GM19043 (cell line): Measurements from ENCODE around the gene CPNE5.
"Not testable (repeated sequence)": the region's sequence is repeated elsewhere in the genome, so short reads cannot be mapped to it uniquely, and the experiment has no call there.

Experiments used
- ATAC-seq: cut with Tn5 transposase; IDR thresholded peaks from one replicate; pipeline ENCODE4 v1.9.1; 2021; ENCODE audit warnings: low read depth; ENCODE audit not compliant: unreplicated experiment

The CPNE5 gene

DNA sequence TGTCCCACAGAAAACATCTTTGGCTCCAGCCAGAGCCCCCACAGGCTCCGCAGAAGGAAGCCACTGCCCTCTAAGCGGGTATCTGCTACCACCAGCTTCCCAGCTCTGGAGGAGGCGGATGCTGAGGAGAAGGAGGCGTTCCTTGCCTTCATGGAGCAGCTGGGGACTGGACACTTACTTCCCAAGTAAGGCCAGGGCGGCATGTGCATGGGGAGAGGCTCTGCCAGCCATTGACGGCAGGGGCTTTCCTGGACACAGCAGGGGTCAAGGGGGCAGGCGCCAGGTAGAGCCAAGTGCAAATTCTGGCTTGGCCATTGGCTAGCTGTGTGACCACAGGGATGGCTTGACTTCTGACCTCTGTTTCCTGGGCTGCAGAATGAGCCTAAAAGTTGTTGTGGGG lies 123.8 kb downstream of the CPNE5 start:
- ATAC-seq = no peak

DNA sequence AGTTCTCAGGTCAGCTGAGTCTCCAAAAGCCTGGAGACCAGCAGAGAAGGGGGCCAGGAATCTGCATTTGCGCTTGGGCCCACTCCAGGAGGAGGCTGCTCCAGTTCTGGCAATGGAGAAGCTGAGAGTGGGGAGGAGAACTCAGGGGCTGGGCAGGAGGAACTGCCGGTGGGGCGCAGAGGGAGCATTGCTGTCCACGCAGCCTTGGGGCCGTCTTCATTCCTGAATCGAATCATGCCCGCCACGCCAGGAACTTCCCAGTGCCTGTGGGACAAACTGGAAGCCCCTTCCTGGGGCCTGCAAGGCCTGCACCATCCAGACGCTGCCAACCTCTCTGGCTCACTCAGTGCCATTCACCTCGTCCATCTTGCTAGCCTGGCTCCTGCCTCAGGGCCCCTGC lies 124.7 kb downstream of the CPNE5 start:
- ATAC-seq = no peak

DNA sequence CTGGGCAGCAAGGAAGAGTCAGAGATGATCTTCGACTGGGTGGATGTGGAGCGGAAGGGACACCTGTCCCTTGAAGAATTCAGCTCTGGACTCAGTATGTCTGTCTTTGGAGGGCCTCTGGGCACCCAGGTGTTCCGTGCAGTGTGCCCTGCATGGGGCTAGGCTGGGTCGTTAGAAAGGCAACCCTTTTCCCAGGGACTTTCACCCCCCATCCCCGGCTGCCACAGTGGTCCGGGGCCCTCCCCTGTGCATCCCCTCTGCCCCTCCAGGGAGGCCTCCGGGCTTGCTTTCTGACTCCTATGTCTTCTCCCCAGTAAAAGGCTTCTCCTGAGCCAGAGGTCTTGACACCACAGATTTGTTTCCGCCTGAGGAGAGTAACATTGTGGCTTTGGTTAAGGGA lies 125.4 kb downstream of the CPNE5 start:
- no peak for ATAC-seq

DNA sequence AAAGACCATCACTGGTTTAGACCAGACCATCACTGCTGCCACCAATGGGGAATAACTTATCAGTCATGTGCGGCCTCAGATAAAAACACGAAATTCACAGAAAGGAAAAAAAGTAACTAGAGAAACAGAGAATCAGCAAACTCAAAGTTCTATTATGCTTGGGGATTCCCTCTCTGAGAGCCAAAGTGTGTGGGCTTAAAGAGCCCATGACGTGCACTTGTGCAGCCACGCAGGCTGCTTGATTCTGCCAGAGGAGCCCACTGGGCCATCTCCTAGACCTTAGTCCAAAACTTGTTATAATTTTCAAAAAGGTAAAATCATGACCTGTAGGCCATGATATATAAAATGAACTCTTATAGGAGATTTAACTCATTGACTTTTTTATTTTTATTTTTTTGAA lies 126.4 kb downstream of the CPNE5 start:
- ATAC-seq = no peak

DNA sequence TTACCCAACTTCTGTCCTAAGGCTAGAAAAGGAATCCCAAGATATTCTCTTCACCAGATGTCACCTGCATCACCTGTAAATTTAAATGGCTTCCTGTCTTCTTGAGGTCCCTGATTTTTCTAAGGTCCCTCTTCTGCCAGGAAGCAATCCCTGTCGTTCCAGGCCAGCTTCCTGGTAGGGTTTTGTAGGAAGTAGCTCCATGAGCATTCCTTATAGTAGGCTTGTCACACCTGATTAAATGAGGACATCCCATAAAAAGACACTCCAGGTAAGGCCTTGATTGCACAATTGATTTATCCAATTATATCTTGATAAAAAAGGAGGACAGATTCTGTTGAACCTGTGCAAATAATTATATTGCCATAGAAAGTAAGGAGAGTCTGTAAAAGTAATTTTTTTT lies 132.9 kb downstream of the CPNE5 start:
- no peak for ATAC-seq

DNA sequence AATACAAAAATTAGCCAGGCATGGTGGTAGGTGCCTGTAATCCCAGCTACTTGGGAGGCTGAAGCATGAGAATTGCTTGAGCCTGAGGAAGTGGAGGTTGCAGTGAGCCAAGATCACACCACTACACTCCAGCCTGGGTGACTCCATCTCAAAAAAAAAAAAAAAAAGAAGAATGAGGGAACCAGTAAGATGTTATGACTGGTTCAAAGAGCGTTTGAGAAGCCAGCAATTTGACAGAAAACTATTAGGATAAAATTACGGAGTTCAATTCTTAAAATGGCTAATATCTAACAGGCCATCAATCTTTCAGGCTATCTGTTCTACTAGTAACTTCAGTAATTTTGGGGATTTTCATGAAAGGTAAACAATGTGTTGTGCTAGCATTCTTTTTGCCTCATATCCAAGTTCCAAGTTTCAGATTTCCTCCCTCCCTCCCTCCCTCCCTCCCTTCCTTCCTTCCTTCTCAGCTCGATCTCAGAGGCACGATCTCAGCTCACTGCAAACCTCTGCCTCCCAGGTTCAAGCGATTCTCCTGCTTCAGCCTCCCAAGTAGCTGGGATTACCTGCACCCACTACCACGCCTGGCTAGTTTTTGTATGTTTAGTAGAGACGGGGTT lies 134.2 kb downstream of the CPNE5 start:
- not testable (repeated sequence) for ATAC-seq

DNA sequence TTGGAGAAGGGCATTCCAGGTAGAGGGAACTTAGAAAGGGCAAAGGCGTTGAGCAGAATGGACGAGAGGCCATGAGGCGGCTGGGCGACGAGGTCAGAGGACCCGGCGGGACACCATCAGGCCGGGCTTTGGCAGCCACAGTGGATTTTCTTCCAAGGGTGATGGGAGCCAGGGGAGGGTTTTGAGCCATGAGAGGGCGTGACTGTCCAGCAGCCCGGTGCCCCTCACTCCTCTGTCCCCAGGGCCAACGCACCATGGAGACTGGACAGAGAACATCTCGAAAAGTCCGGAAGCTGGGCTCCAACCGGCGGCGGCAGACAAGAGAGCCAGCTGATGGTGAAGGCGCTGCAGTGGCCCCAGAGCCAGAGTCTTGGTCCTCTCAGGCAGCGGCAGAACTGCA lies 135.3 kb downstream of the CPNE5 start:
- no peak for ATAC-seq

DNA sequence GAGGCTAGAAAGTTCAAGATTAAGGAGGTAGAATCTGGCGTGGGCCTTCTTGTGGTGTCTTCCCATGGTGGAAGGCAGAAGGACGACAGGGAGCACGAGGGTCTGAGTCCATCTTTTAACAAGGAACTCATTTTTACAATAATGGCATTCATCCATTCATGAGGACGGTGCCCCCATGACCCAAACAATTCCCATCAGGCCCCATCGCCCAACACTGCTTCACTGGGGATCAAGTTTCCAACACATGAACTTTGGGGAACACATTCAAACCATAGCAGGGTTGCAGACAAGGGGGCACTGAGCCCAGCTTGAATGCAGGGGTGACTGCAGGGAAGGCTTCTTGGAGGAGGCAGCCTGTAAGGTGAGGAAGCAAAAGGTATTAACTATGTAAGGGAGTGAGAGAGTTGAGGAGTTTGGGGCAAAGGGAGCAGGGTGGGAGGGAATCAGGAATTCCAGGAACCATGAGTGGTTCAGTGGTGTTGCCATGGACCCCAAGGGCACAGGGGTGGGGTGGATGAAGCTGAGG lies 136.1 kb downstream of the CPNE5 start:
- no peak for ATAC-seq

DNA sequence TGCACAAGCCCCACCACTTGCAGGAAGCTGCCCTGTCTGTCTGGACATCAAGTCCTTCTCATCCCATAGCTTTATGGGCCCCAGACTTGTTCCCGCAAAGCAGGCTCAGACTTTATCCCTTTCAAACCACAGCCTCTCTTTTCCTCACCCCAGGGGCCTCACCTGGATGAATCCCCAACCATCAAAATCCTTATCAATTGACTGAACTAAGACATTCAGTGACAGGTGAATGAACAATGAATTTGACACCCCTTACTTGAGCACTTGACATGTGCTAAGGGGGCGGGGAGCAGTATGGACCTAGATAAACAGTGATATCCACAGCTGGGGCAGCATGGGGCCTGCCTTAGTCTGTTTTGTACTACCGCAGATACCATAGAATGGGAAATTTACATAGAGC lies 136.6 kb downstream of the CPNE5 start:
- ATAC-seq = no peak

DNA sequence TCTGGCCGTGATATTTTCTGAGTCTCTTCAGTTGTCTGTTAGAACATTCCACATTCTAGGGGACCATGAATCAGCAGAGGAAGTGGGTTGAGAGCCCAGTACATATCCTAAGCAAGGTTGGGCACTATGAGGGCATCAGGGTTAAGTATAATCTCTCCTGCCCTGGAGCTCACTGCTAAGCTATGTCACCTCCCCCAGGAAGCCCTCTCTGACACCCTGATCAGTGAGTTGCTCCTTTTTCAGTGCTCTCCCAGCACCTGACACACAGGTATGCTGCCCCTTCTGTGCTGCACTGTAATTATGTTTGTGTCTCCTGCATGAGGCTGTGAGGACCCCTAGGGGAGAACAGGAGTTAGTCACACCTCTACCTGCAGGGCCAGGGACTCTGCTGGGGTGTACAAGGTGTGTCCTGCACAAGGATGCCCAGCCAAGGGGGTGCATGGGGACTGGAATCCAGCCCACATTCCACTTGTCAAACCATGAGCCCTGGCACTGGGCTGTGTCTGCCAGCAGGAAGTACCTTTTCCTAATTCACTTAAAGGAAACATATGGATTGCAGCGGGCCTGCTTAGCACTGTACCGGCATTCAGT lies 137.7 kb downstream of the CPNE5 start:
- ATAC-seq = no peak

DNA sequence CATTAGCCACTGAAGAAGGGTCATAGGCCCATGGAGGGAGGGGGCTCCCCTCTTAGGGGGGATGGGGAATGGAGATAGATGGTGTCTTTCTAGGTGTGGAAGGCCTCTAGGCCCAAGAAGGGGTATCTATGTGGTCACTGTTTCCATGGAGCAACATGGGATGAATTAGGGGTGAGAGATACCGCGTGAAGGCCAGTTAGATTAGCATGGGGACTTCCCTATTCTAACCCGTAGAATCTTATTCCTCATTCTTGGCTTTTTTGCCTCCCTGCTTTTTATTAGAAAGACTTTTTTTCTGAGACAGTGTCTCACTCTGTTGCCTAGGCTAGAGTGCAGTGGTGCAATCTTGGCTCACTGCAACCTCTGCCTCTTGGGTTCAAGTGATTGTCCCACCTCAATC lies 138.4 kb downstream of the CPNE5 start:
- ATAC-seq = no peak

DNA sequence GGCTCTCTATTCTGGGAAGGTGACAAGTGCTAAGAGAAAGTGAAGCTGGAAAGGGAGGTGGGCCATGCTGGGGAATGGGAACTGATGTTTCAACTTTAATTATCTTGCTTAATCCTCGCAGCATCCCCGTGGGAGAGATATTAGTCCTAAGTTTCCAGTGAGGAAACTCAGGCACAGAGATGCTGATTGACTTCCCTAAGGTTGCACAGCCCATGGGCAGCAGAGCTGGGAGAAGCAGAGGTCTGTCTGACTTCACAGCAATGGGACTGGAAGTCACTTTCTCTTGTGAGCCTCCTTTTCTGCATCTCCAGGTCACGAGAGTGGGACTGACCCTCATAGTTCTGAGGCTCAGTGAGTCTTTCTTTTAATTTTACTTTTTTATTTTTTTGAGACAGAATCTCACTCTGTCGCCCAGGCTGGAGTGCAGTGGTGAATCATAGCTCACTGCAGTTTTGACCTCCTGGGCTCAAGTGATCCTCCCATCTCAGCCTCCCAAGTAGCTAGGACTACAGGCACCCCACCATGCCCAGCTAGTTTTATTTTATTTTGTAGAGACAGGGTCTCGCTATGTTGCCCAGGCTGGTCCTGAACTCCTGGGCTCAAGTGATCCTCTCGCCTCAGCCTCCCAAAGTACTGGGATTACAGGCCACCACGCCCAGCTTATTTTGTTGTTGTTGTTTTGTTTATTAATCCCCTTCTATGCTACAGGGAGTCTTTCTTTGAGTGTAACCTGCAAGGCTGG lies 139.0 kb downstream of the CPNE5 start:
- no peak for ATAC-seq

DNA sequence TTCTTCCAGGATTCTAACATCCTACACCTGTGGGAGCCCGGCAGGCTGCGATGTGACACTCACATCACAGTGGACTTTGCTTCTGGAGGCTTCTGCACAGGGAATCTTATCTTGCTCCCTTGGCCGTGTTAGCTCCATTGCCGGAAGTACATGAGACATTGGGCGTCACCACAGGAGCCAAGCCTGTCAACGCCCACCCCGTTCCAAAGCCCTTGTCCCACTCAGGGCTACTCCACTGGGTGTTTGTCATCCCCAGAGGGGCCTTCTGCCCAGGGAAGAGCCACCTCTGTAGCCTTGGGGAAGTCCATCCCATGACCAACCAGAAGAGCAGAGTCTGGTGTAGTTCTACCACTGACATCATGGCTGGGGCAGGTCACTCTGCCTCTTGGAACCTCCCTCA lies 139.9 kb downstream of the CPNE5 start:
- ATAC-seq = no peak

DNA sequence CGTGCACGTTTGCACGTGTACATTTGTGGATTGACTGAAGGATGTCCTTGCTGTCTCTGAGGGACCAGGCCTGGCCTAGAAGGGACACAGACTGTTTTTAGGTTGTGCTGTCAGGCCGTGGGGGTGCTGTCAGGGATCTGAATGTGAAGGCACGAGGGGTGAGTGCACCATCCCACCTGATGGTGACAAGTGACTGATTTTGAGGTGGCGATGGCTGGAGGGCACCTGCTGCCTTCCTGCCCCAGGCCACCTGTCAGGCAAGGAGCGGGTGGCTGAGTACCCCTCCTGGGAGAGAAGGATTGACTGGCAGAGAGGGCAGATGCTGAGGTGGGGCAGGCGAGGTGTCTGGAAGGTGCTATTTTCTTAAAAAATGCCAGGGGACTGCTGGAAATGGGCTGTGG lies 140.4 kb downstream of the CPNE5 start:
- no peak for ATAC-seq

DNA sequence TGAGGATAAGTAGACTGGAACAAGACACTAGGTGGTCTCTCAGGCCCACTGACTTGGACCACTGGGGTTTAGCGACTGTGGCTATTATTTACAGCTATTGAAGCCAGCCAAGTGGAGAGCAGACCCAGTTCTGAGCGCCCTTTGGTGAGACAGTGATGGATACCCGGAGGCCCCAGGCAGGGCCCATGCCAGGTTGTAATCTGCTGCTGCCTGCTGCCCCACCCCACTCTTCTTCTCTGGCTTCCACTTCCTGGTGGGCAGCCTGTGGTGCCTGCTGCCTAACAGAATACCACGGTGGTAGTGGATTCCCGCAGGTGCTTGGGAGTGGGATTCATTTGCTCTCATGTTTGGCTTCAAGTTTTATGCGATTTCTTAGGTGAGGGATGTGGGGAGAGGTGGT lies 141.0 kb downstream of the CPNE5 start:
- no peak for ATAC-seq

DNA sequence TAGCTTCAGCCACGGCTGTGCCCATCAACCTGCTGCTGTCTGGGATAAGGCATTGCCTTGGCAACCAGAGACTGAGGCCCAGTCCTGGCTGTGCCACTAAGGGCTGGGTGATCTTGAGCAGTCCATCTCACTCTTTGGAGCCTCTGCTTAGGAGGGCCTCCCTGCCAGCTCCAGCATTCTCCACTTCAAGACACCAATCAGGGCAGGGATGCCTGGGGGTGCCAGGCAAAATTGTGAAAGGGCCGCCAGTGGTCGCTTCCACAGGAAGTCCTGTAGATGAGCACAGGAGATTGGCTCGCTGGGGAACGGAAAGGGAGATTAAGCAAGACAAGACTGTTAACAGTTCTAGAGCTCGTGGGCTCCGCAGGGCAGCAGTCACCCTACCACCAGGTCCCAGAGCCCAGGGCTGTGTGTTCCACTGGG lies 141.8 kb downstream of the CPNE5 start, which contains the start of gene RAB44:
TSS of gene RAB44 (plus strand) at position 346 of the 423 bp plus-strand sequence. CDS start 6,410 bp downstream, outside the sequence.
- no peak for ATAC-seq

DNA sequence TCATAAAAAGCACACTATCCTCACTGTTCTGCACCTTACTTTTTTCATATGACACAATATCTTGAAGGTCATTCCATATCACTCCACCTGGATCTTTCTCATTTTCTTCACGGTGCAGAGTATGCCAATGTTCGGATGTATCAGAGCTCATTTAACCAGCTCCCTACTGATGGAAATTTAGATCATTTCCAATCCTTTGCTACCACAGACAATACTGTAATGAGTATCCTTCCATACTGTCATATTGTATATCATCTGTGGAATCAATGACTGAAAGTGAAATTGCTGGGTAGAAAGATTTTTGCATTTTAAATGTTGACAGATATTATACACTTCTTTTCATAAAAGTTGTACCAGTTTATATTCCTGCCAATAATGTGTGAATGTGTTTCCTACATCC lies 143.8 kb downstream of the CPNE5 start:
- no peak for ATAC-seq

DNA sequence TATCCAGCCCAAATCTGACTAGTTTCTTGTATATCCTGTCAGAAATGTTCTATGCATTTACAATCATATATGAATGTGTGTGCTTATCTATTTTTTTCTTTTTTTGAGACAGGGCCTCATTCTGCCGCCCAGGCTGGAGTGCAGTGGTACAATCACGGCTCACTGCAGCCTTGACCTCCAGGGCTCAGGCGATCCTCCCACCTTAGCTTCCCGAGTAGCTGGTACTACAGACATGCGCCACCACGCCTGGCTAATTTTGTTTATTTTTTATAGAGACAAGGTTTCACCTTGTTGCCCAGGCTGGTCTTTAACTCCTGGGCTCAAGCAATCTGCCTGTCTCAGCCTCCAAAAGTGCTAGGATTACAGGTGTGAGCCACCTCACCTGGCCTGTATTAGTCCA lies 144.6 kb downstream of the CPNE5 start:
- ATAC-seq = no peak

DNA sequence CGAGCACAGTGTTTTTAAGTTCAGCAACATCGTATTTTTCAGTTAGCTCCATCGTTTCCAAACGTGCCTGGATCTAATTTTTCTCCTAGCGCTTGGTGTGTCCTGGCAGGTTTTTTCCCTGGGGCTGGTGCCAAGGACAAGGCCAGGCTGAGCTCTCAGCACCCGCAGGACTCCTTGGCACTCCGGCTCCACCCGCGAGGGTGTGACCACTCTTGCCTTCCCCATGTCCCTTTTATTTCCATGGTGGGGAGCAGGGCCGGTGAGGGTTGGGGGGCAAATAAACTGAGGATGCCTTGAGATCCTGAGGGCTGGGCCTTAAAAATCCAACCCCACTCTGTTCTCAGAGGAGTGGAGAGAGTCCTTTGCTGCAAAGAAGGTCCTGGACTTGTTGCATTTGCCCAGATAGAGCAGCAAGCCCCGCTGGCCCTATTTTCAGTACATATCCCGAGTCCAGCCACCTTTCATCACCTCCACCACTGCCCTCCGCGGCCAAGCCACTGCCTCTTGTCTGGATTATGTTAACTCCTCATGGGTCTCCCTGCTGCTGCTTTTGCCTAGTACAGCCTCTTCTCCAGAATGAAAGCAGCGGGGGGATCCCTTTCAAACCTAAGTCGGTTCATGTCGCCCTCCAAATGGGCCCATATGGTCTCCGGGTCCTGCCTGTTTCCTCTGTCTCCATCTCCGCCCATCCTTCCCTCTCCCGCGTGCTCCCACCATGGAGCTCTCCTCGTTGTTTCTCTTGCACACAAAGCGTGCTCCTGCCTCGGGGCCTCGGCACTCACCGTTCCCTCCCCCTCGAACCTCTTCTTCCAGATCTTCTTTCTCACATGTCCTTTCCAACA lies 146.2 kb downstream of the CPNE5 start:
- ATAC-seq = no peak

DNA sequence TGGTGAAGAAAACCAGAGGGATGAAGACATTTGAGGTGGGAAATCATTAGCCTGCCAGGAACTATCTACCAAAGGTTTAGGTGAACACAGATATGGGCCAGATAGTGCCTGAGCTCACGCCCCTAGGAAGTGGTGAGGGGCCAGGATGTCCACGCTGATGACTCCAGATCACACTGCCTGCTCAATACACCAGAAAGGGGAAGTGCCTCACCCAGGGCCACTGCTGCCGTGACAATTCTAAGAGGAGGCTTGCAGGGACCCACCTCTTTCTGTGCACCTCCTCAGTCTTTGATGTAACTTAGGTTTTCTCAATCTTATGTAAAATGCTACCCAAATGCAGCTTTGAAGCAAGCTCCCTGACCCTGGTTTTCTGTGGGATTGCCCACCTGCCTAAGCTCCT lies 147.0 kb downstream of the CPNE5 start:
- peak; percentile 75 for ATAC-seq

DNA sequence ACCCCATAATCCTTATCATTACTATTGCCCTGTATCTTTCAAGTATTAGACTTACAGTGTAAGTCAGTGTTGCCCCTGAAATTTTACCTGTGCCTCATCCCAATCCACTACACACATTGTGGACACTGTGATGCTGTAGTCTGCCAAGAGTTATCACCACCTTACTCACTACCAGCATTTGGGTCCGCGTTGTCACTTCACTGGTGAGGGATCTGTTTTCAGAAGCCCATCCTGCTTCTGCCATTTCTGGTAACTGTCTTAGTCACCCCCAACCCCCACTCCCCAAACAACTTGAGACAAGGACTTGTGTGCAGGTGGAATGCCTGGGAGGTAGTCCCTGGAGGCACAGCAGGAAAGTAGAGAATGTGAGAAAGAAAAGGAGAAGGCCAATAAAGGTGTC lies 147.6 kb downstream of the CPNE5 start:
- ATAC-seq = no peak
